NCI-H82 treated with DMSO at 0.1 percent for 48 hours (cell line): ENCODE data around the gene OR52I2.

ENCODE experiments used
- DNase-seq: peaks from one replicate; lab custom pipeline; 2025; ENCODE audit not compliant: unreplicated experiment; lab: John Stamatoyannopoulos, UW

The OR52I2 gene

DNA sequence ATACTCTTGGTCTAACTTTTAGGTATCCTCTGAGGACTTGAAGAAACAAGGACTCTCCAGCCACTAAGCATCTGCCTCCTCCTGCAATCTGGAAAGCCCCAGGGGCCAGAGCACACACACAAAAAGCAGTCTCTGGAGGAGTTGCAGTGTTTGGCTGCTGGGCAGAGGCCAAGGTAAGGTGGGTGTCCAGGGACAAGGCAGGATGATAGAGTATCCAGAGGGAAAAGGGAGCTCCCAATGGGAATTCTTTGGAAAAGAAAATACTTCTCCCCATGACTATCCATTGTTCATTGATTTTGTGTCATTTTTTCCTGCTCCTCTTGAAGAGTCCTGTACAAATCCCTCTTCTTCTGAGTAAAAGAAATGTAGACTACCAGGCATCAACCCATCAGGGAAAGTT, at the start of gene OR52I2:
Gene OR52I2 (plus strand): TSS at position 301 of the 400 bp plus-strand sequence.
- no peak for DNase-seq

DNA sequence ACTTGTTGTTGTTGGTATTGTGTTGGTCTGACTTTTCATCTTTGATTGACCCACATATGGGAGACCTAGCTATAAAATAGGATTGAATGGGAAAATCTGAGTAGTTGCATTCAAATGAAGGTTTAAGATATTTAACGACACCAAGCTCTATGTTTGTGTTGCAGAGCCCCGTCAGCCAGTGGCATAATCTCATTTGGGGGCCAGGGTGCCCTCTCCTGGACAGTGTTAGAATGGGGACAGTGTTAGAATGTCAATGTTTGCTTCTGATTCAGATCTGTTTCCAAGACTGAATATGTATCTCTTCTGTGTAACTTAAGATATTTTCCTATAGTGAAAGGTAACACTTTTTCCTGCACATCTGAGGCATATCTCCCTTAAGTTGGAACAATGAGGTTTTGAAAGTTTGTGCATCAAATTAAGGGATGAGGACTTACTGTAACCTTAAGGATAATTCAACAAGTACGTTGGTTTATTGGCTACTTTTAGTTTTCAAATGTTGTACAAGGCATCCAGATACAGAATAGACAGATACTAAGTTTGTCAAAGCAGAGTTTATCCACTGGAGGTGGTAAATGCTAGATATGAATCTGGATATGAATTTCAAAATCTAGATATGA, 41.8 kb upstream of the OR52I2 start:
- peak; percentile 5 for DNase-seq

DNA sequence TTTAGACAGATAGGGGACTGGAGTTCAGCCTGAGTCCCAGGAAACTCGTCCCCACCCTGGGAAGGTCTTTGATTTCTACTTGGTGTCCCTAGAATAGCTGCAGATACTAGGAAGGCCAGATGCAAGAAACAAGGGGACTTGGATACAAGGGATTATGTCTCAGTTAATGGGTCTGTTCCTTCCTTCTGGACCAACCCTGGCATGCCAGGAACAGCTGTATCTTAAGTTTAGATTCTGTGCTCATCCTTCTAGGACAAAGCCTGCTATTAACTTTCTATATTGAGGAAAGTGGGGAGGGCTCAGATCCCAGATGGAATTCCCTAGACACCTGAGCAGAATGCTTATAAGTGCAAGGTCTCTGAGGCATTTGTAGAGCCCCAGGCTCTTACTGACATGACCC, 40.5 kb upstream of the OR52I2 start:
- DNase-seq, result no peak

DNA sequence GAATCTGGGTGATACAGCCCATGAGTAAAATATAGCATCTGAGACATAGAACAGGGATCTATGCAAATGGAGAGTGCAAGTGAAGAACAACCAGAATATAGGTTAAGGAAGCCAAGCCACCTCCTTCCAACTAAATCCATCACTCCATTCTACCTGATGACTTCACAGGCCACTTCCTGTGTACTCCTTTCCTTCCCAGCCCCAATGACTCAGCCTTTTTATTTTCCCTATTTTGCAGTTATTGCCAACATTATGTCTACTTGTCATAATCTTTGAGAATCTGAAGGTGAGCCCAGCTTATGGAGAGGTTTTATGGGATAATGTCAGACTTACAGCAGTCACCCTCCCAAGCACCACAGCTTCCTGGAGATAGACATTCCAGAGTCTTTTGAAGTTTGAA, 38.0 kb upstream of the OR52I2 start:
- no peak for DNase-seq

DNA sequence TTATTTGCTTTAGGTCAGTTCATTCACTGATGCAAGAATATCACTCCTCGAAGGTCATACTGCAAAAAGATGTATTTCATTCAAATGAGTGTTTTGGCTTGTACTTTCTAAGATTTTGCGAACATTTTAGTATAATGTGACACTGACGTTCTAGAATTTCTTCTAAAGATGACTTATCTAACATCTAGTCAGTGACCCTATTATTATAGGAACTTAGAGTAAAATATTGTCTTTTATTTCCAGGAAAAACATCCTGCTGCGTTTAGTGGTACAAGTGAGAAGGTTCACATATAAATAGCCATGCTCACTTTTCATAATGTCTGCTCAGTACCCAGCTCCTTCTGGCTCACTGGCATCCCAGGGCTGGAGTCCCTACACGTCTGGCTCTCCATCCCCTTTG, 36.7 kb upstream of the OR52I2 start, which contains the start of gene OR52M1:
Gene OR52M1 (plus strand): TSS at position 301 of the 400 bp plus-strand sequence. CDS start 0 bp downstream, at position 301.
- no peak for DNase-seq

DNA sequence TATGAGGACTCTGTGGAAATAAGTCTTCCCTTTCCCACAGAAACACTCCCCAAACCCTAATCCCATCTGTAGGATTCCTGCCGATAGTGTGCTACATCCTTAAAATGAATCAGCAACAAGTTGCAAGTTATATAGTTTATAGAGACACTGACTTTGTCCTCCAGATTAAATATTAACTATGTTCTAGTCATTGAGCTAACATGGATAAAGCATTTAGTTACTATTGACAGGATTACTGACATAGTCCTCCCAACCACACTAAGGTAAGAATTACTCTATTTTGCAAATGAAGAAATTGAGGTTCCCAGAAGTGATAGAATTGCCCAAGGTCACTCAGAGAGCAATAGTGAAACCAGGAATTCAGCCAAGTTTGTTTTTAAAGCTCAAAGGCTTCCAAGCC, 34.7 kb upstream of the OR52I2 start:
- DNase-seq, result no peak

DNA sequence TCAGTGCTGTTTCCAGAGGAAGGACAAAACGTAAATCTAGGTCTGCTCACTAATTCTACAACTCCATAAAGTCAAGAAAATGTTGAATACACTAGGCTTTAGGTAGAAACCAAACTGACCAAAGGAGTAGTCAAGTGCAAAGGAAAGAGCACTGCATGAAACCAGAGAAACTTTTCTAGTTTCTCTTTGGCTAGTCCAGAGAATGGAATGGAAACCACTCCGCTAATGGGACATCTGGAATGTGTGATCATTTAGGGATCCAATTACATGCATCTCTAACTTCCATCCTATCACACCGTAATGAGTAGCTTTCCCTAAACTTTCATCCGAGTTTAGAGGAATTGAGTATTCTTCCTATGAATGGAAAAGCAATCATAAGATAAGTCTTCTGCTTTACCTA, 34.1 kb upstream of the OR52I2 start:
- DNase-seq, result no peak

DNA sequence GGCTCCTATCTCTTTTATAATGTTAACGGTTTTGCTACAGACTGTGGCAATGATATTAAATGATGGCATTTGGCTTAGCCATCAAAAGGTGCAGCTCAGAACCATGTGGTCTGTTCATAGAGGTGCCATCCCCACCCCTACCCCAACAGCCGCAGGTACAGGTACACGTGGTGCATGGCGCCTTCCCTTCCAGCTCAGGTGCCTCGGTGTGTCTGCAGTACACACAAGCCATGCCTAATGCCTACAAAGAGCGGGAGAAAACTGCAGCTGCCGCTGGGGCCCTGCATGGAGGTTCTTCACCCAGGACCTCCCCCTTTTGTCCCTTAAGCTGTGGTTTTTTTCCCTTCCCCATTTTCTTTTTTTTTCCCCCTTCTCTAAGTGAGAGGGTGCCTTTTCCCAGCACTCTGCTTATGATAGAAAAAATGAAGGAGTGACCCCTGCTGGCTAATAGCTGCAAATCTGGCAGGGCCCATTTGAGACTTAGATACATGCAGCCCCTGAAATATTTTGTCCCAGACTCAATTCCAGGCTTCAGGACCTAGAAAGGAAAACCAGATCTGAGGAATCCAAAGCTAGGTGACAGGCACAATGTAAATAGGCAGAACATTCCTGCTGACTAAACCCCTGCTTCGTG, 30.1 kb upstream of the OR52I2 start:
- DNase-seq, result no peak

DNA sequence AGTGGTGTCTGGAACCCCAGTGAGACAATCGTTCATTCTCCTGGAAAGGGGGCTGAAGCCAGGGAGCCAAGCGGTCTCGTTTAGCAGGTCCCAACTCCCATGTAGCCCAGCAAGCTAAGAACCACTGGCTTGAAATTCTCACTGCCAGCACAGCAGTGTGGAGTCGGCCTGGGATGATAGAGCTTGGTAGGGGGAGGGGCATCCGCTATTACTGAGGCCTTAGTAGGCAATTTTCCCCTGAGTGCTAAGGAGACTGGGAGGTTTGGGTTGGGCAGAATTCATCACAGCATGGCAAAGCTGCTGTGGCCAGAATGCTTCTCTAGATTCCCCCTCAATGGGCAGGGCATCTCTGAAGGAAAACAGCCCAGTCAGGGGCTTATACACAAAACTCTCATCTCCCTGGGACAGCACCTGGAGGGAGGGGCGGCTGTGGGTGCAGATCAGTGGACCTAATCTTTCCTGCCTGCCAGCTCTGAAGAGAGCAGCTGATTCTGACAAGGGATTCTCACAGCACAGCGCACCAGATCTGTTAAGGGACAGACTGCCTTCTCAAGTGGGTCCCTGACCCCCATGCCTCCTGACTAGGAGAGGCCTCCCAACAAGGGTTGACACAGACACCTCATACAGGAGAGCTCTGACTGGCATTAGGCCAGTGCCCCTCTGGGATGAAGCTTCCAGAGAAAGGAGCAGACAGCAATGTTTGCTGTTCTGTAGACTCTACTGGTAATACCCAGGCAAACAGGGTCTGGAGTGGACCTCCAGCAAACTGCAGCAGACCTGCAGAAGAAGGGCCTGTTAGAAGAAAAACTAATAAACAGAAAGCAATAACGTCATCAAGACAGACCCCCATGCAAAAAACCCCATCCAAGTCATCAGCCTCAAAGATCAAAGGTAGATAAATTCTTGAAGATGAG, 21.8 kb upstream of the OR52I2 start:
- no peak for DNase-seq

DNA sequence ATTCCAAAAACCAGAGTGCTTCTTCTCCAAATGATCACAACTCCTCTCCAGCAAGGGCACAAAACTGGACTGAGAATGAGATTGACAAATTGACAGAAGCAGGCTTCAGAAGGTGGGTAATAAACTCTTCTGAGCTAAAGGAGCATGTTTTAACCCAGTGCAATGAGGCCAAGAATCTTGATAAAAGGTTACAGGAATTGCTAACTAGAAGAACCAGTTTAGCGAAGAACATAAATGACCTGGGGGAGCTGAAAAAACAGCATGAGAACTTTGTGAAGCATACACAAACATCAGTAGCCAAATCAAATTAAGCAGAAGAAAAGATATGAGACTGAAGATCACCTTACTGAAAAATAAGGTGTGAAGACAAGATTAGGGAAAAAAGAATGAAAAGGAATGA, 21.1 kb upstream of the OR52I2 start:
- no peak for DNase-seq

DNA sequence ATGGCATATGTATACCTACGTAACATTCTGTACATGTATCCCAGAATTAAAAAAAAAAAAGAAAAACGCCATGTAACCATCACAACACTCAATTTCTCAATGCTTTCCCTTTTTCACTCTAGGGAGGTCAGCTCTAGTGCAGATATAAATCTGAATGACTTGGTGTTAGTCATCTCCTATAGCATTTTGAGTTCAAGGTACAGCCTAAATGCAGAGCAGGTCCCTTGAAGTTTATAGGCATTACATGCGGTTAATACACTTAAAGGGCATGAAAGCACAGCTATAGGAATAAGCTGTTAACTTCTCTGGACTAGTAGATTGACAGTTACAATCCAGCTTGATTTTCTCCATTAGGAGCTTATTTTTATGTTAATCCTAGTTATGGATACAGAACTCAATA, 16.2 kb upstream of the OR52I2 start:
- no peak for DNase-seq

DNA sequence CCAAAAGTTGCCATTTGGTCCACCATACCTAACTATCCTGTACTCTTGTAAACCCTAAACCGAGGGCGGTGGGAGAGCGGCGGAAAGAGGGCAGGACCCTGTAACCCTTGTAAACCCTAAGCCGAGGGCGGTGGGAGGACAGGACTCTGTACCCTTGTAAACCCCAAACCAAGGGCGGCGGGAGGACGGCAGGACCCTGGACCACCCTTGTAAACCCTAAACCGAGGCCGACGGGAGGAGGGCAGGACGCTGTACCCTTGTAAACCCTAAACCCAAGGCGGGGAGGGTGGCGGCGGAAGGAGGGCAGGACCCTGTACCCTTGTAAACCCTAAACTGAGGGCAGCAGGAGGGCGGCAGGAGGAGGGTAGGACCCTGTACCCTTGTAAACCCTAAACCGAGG, 12.5 kb upstream of the OR52I2 start:
- no peak for DNase-seq

DNA sequence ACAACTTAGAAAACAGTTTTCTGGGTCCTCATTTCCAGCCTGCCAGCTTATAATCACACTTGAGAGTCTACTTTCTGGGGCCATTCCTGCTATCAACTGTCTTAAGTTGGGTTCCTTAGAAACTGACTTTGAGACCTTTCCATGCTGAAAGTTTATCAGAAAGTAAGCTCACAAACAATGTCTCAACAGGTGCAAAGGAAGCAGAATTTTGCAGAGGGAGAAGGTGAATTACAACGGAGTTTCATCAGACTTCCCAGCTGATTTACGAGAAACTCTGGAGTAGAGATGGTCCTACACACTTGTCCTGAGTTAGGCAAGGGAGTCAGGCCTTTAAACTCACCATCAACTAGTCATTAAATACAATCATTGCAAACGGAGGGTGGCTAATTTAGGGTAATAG, 4.7 kb upstream of the OR52I2 start:
- DNase-seq, result no peak

DNA sequence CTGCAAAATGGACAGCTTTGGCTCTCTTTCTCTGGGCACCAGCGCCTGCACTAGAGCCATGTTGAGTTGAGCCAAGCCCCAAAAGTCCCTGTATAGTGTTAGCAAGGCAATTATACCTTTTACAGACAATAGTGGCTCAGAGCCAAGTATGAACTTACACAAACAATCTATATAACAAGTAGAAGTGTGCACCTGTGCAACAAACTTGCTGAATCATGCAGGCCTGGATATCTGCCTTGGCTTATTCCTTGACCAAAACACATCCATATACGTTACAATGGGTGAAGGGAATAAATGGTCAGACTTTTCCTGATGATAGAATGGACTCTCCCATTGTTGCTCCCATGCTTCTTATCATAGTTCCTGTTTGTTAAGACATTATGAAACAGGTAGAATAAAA, 3.8 kb upstream of the OR52I2 start:
- no peak for DNase-seq

DNA sequence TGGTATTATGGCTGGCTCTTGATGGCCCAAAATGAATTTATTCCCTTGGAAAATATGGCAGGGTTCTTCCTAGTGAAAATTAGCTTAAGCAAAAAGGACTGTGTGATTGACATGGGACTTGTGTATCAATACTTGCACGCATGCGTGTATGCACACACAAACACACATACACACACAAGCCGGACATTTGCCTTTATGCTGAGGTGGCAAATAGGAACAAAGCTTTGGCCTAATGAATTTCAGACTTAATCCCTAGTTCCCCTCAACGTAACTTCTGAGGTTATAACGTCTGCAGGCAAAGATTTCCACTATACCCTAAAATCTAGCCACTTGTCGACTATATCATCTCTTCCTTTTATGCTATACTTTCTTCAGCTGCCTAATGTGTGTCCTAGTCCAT, 2.9 kb upstream of the OR52I2 start:
- no peak for DNase-seq

DNA sequence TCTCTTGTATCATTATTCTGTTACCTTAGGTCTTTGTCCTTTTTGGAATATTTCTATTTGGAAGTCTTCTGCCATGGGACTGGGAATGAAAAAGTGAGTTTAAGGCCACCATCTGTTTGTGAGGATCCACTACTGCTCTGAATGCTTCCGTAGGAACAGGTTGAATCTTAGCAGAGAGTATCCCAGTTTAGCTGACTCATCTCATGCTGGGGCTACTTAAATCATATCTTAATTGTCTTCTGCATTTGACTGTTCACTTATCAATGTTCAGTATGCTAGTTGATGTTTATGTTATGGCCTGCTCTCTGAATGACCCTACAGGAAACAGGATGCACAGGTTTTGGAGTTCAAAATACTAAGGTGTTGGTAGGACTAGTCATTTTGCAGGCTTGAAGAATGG, 1.4 kb upstream of the OR52I2 start:
- no peak for DNase-seq

DNA sequence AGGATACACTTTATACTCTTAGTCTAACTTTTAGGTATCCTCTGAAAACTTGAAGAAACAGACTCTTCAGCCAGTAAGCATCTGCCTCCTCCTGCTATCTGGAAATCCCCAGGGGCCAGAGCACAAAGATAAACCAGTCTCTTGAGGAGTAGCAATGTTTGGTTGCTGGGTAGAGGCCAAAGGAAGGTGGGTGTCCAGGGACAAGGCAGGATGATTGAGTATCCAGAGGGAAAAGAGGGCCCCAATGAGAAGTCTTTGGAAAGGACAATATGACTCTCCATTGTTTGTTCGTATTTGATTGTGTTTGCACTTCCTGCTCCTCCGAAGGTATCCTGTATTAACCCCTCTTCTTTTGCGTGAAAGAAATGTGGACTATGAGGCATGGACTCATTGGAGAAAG, 7.5 kb downstream of the OR52I2 start:
- no peak for DNase-seq

DNA sequence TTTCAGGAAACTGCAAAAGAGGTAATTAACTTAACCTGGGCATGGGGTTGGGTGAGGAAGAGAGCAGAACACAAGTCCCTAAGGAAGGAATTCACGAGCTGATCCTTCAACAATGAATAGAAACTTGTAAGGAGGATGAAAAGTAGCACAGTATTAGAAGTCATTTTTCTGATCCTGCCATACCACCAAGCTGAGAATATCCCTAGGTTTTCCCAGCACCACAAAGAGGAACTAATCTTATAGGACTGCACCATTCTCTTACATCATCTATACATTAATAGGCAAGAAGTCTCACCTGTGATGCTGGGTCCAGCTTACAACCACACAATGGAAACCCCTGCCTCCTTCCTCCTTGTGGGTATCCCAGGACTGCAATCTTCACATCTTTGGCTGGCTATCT, 12.2 kb downstream of the OR52I2 start, which contains the start of gene OR52I1:
Gene OR52I1 (plus strand): TSS at position 301 of the 400 bp plus-strand sequence. CDS start 0 bp downstream, at position 301.
- DNase-seq, result no peak

DNA sequence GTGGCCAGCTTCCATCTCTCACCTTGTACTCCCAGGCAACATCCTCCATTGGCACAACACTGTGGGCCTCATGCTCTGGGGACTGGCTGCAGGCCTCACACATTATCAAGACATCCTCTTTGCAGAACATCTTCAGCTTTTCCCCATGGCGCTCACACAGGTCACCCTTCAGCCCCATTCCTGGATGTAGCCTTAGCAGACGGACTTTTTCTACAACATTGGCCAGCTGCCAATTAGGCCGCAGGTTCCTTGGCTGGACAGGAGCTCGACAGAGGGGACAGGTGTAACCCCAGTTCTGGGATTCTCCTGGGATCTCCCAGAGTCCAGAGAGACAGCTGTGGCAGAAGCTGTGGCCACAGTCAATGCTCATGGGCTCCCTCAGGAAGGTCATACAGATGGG, 23.5 kb downstream of the OR52I2 start:
- DNase-seq, result no peak

DNA sequence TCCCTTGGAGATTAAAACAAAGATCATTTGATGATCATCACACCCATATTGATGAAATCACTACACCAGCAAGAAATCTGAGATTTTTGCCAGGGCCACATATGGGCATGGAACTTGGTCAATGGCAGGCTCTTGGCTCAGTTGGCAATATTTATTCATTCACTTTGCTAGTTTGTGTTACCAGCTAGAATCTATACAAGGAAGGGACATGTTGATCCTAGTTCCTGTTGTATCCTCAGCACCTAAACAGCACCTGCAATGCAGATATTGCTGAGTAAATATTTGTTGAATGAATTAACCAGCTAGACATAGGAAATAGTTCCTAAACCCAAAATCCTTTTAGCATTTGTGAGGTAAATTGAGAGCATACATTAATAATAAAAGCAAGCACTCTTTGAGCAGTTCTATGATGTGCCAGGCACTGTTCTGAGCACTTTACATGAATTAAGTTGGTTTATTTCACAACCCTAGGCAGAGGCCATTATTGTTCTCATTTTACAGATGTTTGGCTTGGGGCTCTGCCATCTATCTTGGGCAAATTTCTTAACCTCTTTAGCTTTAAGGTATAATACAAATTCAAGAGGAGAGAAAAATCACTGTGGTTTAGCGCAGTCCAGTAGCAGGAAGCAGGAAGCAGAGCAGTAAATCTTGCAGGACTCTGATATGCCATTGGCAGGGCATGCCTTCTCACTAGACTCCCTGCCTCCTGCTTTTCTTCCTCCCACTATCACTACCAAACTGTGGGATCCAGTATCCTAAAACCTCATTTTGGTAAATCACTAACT, 24.9 kb downstream of the OR52I2 start:
- DNase-seq, result no peak

DNA sequence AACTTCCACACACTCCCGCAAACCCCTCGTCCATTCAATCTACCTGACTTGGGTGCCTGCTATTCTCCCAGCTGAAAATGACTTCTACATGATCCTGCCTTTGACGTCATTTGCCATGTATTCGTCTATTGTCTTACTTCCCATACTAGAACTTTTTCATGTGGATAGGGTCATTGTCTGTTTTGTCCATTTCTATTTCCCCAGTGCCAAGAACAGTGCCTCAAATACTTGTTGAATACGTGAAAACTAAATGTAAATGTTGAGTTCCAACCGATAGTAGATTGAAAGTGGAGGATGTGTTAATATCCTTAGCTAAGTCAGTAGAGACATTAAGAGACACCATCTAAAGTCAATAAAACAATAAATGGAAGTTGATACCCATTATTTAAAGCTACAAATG, 25.6 kb downstream of the OR52I2 start:
- DNase-seq, result no peak
